ENCODE measurements around the gene FAM234A. TPM values are rescaled to one million over a fixed set of nuclear protein-coding genes. Genes with fewer than 3 reads are reported as not detected.

The FAM234A gene
- total RNA-seq, 1 experiment from 2014 or later: 121 TPM

DNA sequence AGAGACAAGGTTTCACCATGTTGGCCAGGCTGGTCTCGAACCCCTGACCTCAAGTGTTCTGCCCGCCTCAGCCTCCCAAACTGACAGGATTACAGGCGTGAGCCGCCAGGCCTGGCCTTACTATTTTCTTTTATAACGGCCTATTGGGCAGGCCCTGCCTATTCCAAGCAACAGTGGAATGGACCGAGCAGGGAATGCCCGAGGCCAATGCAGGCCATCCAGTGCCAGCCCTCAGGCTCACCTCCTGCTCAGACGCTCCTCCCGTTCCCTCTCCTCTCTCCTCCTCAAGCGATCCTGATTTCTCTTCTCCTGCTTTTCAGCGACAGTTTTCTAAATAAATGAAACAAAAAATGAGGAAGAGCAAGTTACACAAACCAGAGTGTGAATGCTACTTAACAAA is 41.9 kb upstream of the FAM234A start:
- Histone ChIP-seq H3K4me1 (ENCODE audit: control insufficient read depth, insufficient read depth, low read length) (no peaks in the 10 kb centered on the region), H3K27ac (ENCODE audit: low read length) (no peak overlapping the region), H3K4me3 (ENCODE audit: low read depth in 2 of 2, low read length in 2 of 2) (no peak overlapping the region), H3K9me3 (ENCODE audit: control insufficient read depth, insufficient read depth, low read depth, low read length) (no peaks in the 10 kb centered on the region), H3K36me3 (ENCODE audit: control insufficient read depth, insufficient read depth, low read length) (peaks cover 24% of the 10 kb centered on the region), H3K27me3 (ENCODE audit: control insufficient read depth, insufficient read depth, low read length) (no peaks in the 10 kb centered on the region)
- in situ Hi-C loops (cut with HindIII; ENCODE audit: low pct_unique_long_range_greater_than_20kb, low sequenced_read_pairs) (no loop called here), intact Hi-C loops (cut with micrococcal nuclease; ENCODE audit: unreplicated experiment) (no loop called here)
- POLR2A ChIA-PET: no interaction called here
- no TSS peak for BruUV-seq (replicated peaks)
- CTCF ChIA-PET: no interaction called here
- TF ChIP-seq POLR2AphosphoS5 (IDR thresholded peaks at IDR 0.05; ENCODE audit: low read depth, low read length): no peak
- TF ChIP-seq TCF7L2 (IDR thresholded peaks at IDR 0.05; ENCODE audit: low read depth, low read length): no peak
- TF ChIP-seq, protein P1, sequence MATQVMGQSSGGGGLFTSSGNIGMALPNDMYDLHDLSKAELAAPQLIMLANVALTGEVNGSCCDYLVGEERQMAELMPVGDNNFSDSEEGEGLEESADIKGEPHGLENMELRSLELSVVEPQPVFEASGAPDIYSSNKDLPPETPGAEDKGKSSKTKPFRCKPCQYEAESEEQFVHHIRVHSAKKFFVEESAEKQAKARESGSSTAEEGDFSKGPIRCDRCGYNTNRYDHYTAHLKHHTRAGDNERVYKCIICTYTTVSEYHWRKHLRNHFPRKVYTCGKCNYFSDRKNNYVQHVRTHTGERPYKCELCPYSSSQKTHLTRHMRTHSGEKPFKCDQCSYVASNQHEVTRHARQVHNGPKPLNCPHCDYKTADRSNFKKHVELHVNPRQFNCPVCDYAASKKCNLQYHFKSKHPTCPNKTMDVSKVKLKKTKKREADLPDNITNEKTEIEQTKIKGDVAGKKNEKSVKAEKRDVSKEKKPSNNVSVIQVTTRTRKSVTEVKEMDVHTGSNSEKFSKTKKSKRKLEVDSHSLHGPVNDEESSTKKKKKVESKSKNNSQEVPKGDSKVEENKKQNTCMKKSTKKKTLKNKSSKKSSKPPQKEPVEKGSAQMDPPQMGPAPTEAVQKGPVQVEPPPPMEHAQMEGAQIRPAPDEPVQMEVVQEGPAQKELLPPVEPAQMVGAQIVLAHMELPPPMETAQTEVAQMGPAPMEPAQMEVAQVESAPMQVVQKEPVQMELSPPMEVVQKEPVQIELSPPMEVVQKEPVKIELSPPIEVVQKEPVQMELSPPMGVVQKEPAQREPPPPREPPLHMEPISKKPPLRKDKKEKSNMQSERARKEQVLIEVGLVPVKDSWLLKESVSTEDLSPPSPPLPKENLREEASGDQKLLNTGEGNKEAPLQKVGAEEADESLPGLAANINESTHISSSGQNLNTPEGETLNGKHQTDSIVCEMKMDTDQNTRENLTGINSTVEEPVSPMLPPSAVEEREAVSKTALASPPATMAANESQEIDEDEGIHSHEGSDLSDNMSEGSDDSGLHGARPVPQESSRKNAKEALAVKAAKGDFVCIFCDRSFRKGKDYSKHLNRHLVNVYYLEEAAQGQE (IDR thresholded peaks at IDR 0.05; ENCODE audit: insufficient read depth in 1 of 2, low read depth in 2 of 2, low read length in 1 of 2): no peak
- TF ChIP-seq, protein P2, sequence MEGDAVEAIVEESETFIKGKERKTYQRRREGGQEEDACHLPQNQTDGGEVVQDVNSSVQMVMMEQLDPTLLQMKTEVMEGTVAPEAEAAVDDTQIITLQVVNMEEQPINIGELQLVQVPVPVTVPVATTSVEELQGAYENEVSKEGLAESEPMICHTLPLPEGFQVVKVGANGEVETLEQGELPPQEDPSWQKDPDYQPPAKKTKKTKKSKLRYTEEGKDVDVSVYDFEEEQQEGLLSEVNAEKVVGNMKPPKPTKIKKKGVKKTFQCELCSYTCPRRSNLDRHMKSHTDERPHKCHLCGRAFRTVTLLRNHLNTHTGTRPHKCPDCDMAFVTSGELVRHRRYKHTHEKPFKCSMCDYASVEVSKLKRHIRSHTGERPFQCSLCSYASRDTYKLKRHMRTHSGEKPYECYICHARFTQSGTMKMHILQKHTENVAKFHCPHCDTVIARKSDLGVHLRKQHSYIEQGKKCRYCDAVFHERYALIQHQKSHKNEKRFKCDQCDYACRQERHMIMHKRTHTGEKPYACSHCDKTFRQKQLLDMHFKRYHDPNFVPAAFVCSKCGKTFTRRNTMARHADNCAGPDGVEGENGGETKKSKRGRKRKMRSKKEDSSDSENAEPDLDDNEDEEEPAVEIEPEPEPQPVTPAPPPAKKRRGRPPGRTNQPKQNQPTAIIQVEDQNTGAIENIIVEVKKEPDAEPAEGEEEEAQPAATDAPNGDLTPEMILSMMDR (IDR thresholded peaks at IDR 0.05): no peak
- no peak for TF ChIP-seq SIN3A (IDR thresholded peaks at IDR 0.05; ENCODE audit: borderline replicate concordance, insufficient read depth, low read depth, low read length)
- DNase-seq (ENCODE audit: low read depth, low spot score) (no peak), ATAC-seq (no peak)

DNA sequence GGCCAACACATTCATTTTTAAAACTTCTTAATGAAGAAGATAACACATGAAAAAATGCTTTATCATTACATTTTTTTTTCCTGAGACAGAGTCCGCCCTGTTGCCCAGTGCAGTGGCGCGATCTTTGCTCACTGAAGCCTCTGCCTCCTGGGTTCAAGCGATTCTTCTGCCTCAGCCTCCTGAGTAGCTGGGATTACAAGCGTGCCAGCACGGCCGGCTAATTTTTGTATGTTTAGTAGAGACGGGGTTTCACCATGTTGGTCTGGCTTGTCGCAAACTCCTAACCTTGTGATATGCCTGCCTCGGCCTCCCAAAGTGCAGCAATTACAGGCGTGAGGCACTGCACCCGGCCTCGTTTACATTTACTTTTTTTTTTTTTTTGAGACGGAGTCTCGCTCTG is 41.2 kb upstream of the FAM234A start:
- DNase-seq (ENCODE audit: low read depth, low spot score) (no peak), ATAC-seq (no peak)
- H3K9me3 ChIP-seq (ENCODE audit: control insufficient read depth, insufficient read depth, low read depth, low read length): no peaks in the 10 kb centered on the region
- CTCF ChIA-PET: interaction anchor here (0.7 kb wide), 1 partner anchor 169 kb away, joined by 7 read pairs; no protein-coding TSS in a partner anchor
- BruUV-seq (replicated peaks): no TSS peak
- TF ChIP-seq TCF7L2 (IDR thresholded peaks at IDR 0.05; ENCODE audit: low read depth, low read length) (no peak), POLR2AphosphoS5 (IDR thresholded peaks at IDR 0.05; ENCODE audit: low read depth, low read length) (no peak), SIN3A (IDR thresholded peaks at IDR 0.05; ENCODE audit: borderline replicate concordance, insufficient read depth, low read depth, low read length) (no peak)
- TF ChIP-seq, protein P2 (IDR thresholded peaks at IDR 0.05): no peak
- TF ChIP-seq, protein P1 (IDR thresholded peaks at IDR 0.05; ENCODE audit: insufficient read depth in 1 of 2, low read depth in 2 of 2, low read length in 1 of 2): no peak
- no peaks in the 10 kb centered on the region for H3K27me3 ChIP-seq (ENCODE audit: control insufficient read depth, insufficient read depth, low read length)
- peaks cover 28% of the 10 kb centered on the region for H3K36me3 ChIP-seq (ENCODE audit: control insufficient read depth, insufficient read depth, low read length)
- POLR2A ChIA-PET: no interaction called here
- intact Hi-C loops (cut with micrococcal nuclease; ENCODE audit: unreplicated experiment) (no loop called here), in situ Hi-C loops (cut with HindIII; ENCODE audit: low pct_unique_long_range_greater_than_20kb, low sequenced_read_pairs) (no loop called here)
- no peak overlapping the region for H3K27ac ChIP-seq (ENCODE audit: low read length)
- no peak overlapping the region for H3K4me3 ChIP-seq (ENCODE audit: low read depth in 2 of 2, low read length in 2 of 2)
- no peaks in the 10 kb centered on the region for H3K4me1 ChIP-seq (ENCODE audit: control insufficient read depth, insufficient read depth, low read length)
